ENCODE data around the gene PRIMA1. TPM values are rescaled to one million over a fixed set of nuclear protein-coding genes. Genes with fewer than 3 reads are reported as not detected.

Gene PRIMA1
- total RNA-seq, 4 donors from 2014 or later, result 21.1 to 46.8 (median 35.3) TPM

- H3K27ac ChIP-seq, result peak overlapping the region in 1 of 4 donors; percentile 67
- 66 to 67% methylated on average over 12 to 13 of the region's 13 CpGs for WGBS, 2 donors
- no peaks in the 10 kb centered on the region for H3K27me3 ChIP-seq
- DNase-seq (ENCODE audit: low spot score in 2 of 2), result no peak
- H3K4me3 ChIP-seq, result no peak overlapping the region
- H3K9me3 ChIP-seq, result no peaks in the 10 kb centered on the region
- TF ChIP-seq CTCF (IDR thresholded peaks at IDR 0.05) (no peak), POLR2A (IDR thresholded peaks at IDR 0.05) (no peak), EP300 (IDR thresholded peaks at IDR 0.05) (no peak)
- H3K36me3 ChIP-seq, result no peaks in the 10 kb centered on the region
- peaks cover 0 to 29% (median 7%) of the 10 kb centered on the region in 4 donors for H3K4me1 ChIP-seq
These were observed 74.4 kb downstream of the PRIMA1 start for GRCh38 chr14:93713726-93714405.

GRCh38 chr14:93712838-93713724 is 75.2 kb downstream of the PRIMA1 start:
- TF ChIP-seq CTCF (IDR thresholded peaks at IDR 0.05) (no peak), EP300 (IDR thresholded peaks at IDR 0.05) (peak in 1 of 2 donors; percentile 53)
- peaks cover 0 to 29% (median 7%) of the 10 kb centered on the region in 4 donors for H3K4me1 ChIP-seq
- peak overlapping the region in 2 of 4 donors; percentile 36 to 67 for H3K27ac ChIP-seq
- H3K9me3 ChIP-seq, result no peaks in the 10 kb centered on the region
- H3K27me3 ChIP-seq, result no peaks in the 10 kb centered on the region
- no peak for DNase-seq (ENCODE audit: low spot score in 2 of 2)
- WGBS, 2 donors, result 52 to 58% methylated on average over 18 of the region's 18 CpGs
- no peaks in the 10 kb centered on the region for H3K36me3 ChIP-seq
- no peak overlapping the region for H3K4me3 ChIP-seq

- peak overlapping the region in 2 of 4 donors; percentile 36 to 67 for H3K27ac ChIP-seq
- TF ChIP-seq POLR2A (IDR thresholded peaks at IDR 0.05) (no peak), CTCF (IDR thresholded peaks at IDR 0.05) (no peak), EP300 (IDR thresholded peaks at IDR 0.05) (no peak)
- H3K27me3 ChIP-seq, result no peaks in the 10 kb centered on the region
- no peaks in the 10 kb centered on the region for H3K9me3 ChIP-seq
- H3K4me3 ChIP-seq, result no peak overlapping the region
- H3K4me1 ChIP-seq, result peaks cover 0 to 29% (median 7%) of the 10 kb centered on the region in 4 donors
- DNase-seq (ENCODE audit: low spot score in 2 of 2), result no peak
- no peaks in the 10 kb centered on the region for H3K36me3 ChIP-seq
- 68 to 69% methylated on average over 9 of the region's 9 CpGs for WGBS, 2 donors
These were observed 76.0 kb downstream of the PRIMA1 start for GRCh38 chr14:93712079-93712837.

- Histone ChIP-seq H3K4me1 (peaks cover 0 to 20% (median 7%) of the 10 kb centered on the region in 4 donors), H3K4me3 (no peak overlapping the region), H3K27ac (no peak overlapping the region), H3K9me3 (no peaks in the 10 kb centered on the region), H3K36me3 (no peaks in the 10 kb centered on the region), H3K27me3 (no peaks in the 10 kb centered on the region)
- WGBS, 2 donors, result 80 to 91% methylated on average over 4 of the region's 4 CpGs
- no peak for TF ChIP-seq CTCF (IDR thresholded peaks at IDR 0.05)
- TF ChIP-seq EP300 (IDR thresholded peaks at IDR 0.05), result no peak
- DNase-seq (ENCODE audit: low spot score in 2 of 2), result no peak
These were observed 79.0 kb downstream of the PRIMA1 start for GRCh38 chr14:93709249-93709648.

Data from tibial nerve (tissue), 4 donors.